LoVo (cell line): Measurements from ENCODE around the gene ZFP28.

Experiments used
- DNase-seq: peaks from one replicate; pipeline ENCODE4 v3.0.0-alpha.2; 2016; ENCODE audit warnings: low spot score

ZFP28 gene

GRCh38 chr19:56538761-56539263, at the start of gene ZFP28:
Gene ZFP28, plus strand, starts transcription at chr19:56538948. Its CDS starts 71 bp downstream, at chr19:56539019.
- DNase-seq = no peak

DNA sequence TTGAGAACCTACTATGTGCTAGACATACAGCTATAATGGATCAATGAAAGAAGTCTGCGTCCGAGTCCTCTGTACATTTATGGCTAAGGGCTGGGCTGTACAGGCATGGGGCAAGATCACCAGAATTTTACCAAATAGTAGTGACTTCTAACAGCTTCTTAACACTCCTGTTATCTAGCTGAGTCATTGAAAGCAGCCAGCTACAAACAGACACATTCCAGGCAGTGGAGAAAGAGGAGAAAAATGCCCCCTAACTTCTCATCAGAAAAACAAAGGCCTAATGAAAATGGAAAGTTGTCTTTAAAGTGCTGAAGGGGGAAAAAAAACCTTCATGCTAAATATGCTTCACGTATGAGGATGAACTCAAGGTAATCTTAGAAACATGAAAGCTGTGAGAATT, 47.3 kb upstream of the ZFP28 start:
- no peak for DNase-seq

DNA sequence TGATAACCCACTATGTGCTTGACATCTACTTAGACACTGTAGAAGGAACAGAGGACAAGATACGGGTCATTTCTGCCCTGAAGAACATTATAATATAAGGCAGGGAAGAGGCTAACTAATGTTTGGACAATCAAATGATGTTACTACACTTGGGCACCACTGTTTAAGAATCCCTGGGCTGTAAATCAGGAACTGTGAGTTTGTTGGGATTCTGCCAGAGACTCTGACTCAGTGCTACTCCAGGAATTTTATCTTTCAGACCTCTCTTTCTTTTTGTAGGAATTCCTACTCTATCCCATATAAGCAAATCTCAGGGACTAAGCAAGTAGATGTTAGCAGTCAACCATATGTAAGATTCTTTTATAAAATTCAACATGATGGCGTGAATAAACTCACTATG, 34.2 kb upstream of the ZFP28 start:
- no peak for DNase-seq

DNA sequence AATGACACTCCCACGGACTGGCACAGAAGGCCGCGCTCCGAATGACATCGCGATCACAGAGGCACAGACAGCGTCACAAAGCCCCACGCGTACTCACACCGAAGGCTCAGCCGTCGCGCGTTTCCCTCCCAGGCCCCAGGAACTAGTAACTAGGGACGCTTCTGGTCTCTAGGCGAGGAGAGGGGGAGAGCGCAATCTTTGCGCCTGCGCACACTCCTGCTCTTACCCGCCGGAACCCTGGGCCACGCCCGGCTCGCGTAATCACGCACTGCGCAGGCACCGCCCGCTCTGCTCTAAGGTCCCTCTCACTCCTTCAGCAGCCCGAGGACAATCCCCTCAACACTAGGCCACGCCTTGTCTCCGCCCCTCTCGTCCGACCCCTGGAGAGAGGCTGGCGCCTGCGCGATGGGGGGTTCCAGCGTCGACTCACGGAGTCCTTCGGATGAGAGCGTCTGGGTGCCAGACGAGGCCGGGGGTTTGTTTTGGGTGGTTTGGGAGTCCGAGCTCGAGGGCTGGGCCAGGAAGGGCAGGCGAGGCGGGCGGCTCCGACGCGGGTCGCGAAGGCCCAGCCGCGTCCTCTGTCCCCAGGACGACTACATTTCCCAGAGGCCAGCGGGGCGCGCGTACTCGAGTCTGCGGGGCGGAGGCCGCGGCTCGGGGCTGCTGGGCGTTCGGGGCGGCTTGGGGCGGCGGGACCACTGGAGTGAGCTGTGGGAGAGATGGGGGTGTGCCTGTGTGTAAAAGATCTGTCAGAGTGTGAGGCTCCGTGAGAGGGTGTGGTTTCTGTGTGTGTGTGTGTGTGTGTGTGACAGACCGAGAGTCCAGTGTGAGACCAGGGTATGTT, 31.1 kb upstream of the ZFP28 start, which contains the start of gene ZNF471:
TSS of gene ZNF471 (plus strand) at position 410 of the 844 bp plus-strand sequence. CDS start 3,717 bp downstream, outside the sequence.
- DNase-seq = no peak

DNA sequence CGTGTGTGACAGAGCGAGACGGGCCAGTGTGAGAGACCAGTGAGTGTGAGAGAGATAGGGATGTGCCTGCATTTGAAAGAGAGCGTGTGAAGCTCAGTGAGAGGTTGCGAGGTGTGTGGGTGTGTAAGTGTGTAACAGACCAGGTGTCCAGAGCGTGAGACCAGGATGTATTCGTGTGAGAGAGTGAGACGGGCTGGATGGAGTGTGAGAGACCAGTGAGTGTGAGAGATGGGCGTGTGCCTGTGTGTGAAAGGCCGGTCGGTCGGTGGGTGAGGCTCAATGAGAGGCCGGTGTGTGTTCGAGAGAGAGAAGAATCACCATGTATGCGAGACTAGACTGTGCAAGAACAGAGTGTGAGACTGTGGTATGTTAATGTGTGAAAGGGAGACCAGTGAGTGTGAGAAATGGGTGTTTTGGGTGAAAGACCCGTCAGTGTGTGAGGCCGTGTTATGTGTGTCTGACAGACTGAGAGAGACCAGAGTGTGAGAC, 30.4 kb upstream of the ZFP28 start:
- no peak for DNase-seq

GRCh38 chr19:56525214-56525860, 13.4 kb upstream of the ZFP28 start:
- no peak for DNase-seq

DNA sequence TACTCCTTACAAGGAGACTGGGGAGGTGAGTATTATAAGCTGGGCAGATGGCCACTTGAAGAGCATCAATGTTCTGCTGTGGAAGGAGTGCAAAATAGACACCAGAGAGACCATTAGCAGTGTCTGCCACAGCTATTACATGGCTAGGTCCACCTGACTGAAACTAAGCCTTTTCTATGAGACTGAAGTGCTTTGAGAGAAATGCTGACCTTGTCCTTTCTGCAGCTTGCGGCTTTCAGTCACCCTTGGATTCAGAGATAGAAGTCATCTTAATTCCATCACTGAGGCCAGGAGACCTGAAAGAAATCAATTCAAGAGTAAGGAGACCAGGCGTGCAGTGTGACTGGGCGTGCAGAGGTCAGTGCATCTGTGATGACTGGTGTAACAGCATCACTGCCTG, 1.3 kb upstream of the ZFP28 start:
- no peak for DNase-seq

DNA sequence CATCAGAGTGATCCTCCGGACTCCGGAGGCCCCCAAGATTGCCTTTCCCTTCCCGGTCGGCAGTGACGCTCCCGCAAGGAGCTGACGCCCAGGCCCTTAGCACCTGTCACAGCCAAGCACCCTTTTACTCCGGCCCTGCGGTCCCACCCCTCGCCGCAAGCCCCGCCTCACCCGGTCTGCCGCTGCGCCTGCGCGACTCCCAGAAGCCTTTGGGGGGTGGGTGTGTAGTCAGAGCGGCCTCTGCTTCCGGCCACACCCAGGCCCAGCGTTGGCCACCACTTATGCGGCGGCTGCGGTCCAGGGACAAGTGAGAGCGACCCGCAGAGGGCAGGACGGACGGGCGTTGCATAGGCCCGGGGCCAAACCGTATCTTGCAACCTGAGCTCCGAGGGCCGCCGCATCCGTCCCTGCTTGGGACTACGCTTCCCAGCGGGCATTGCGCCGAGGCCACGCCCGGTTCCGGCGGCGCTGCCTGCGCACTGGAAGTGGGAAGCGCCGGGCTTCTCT, 441 bp upstream of the ZFP28 start:
- DNase-seq = no peak

- no peak for DNase-seq
These were observed 5.0 kb downstream of the ZFP28 start for GRCh38 chr19:56543776-56544175.

- DNase-seq = no peak
These were observed 8.8 kb downstream of the ZFP28 start for GRCh38 chr19:56547535-56547934.

- DNase-seq = no peak
These were observed 15.6 kb downstream of the ZFP28 start for GRCh38 chr19:56554272-56554869.

DNA sequence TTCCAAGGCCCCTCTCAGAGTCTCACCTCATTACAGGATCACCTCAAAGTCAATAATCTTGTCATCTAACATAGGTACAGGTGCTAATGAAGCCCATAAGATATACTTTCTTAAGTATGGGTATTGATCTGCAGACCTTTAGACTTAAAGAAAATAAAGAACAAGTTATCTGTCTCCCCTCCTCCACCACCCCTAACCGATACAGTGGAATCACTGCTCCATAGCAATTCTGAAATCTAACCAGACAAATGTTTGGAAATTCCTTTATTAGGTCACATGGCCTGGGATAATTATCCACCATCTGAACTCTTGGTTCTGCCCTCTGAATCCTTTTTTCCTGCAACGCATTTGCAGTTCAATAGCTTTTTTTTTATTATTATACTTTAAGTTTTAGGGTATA, 24.0 kb downstream of the ZFP28 start:
- DNase-seq = no peak

DNA sequence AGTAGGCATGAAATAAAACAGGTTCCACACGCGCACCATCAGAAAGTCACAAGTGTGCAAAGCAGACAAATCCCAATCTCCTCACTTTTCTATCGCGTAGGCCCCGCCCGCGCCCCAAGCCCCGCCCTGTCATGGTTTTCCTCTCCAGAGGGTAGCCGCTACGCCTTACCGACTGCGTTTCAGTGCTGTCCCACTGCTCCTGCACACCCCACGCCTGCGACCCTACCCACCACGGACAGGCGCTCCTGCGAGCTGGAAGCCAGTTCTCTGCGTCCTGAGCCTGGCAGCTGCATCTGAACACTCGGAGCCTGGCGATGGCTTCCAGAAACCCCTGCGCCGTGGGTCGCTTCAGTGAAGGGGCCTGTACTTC, 28.1 kb downstream of the ZFP28 start:
- no peak for DNase-seq

GRCh38 chr19:56567274-56568120, 28.7 kb downstream of the ZFP28 start, which contains the start of gene ZNF470:
Gene ZNF470, plus strand, starts transcription at chr19:56567468. Its CDS starts 2,844 bp downstream, at chr19:56570312.
- DNase-seq = no peak

GRCh38 chr19:56572589-56572988, 33.8 kb downstream of the ZFP28 start:
- DNase-seq = no peak

GRCh38 chr19:56573914-56574313, 35.2 kb downstream of the ZFP28 start:
- DNase-seq = no peak

- no peak for DNase-seq
These were observed 39.2 kb downstream of the ZFP28 start for GRCh38 chr19:56577719-56578602.

- no peak for DNase-seq
These were observed 55.7 kb downstream of the ZFP28 start for GRCh38 chr19:56594446-56594782.

DNA sequence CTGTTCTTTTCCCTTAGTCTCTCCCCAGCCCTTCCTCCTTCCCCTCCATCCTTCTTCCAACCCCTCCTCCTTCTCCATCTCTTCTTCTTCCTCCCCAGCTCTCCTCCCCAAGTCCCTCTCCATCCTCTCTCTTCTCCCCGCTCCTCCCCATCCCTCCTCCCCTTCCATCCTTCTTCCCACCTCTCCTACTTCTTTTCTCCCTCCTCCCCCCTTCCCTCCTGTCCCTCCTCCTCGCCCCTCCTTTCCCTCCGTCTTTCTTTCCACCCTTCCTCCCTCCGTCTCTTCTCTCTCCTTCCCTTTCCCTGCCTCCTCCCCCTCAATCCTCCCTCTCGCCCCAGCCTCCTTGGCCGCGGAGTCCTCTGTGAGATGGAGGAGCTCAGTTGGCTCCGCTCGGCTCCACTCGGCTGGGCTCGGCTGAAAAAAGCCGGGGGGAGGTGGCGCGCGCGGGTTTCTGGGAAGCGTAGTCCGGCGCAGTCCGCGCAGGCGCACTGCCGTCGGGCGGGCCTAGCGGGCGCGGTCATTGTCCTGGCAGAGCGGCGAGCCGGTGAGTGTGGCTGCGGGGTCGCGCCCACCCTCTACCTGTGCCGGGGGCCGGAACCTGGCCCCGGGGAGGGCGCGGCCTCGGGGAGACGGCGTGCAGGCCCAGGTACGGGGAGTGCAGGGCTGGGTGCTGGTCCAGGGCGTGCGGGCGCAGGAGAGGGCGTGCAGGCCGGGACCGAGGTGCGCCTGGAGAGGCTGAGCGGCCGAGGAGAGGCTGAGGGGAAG, 56.2 kb downstream of the ZFP28 start, which contains the start of gene ZNF71:
TSS of gene ZNF71 (plus strand) at position 520 of the 765 bp plus-strand sequence. CDS start 6,257 bp downstream, outside the sequence.
- no peak for DNase-seq

DNA sequence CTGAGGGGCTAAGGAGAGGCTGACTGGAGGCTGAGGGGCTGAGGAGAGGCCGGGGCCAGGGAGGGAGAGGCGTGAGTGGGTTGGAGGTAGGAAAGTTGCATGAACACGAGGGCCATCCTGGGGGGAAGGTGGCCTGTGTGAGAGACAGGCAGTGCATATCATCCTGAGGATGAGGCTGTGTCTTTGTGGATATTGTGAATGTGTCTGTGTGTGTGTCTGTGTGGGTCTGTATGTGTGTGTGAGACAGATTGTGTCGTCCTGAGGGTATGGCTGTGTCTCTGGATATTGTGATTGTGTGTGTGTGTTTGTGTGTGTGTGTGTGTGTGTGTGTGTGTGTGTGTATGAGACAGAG, 56.8 kb downstream of the ZFP28 start:
- DNase-seq = no peak
